Endothelial cell of umbilical vein (primary cell): Measurements from ENCODE around the gene ATP6V1E1. TPM values are rescaled to one million over a fixed set of nuclear protein-coding genes. Genes with fewer than 3 reads are reported as not detected.

ENCODE experiments used
- BruUV-seq: library from RNA; stranded (reverse); fragments of 400-500 nt; replicated peaks from 2 replicates; lab custom pipeline; 2021; lab: Mats Ljungman, UMichigan
- CTCF ChIA-PET: fragments of 300-600, 350-600 bp; sonication (Branson Sonifier 250); formaldehyde crosslinking; loops from one replicate; lab custom pipeline; 2021; ENCODE audit warnings: antibody characterized with exemption, inconsistent platforms; lab: Charles Lee
- POLR2A ChIA-PET: fragments of 300-600, 350-600 bp; sonication (Branson Sonifier 250); formaldehyde crosslinking; loops from one replicate; lab custom pipeline; 2021; ENCODE audit warnings: antibody characterized with exemption, inconsistent platforms; lab: Charles Lee
- DNase-seq: peaks from one replicate; pipeline ENCODE4 v3.0.0-alpha.2; 2011; ENCODE audit warnings: low read depth, low spot score
- FAIRE-seq: peaks from 2 replicates; lab custom pipeline; 2011; peaks lifted over from hg19 to GRCh38; lab: Jason Lieb, UNC
- H2AFZ ChIP-seq: 2 replicates; pipeline ENCODE4 v1.6.0; 2012; ENCODE audit warnings: low read depth, low read length, control low read depth, inconsistent platforms
- H3K27ac ChIP-seq: 2 replicates; pipeline ENCODE4 v1.5.1; 2011; ENCODE audit warnings: low read depth, mild to moderate bottlenecking, control low read depth, low read length, moderate library complexity; ENCODE audit not compliant: insufficient read depth
- H3K27me3 ChIP-seq, 2 experiments: 2 replicates each; pipeline versions ENCODE4 v1.6.0 to v1.6.1; 2011; ENCODE audit warnings: low read length in 2 of 2, mixed read lengths in 1 of 2; ENCODE audit not compliant: control insufficient read depth in 2 of 2, insufficient read depth in 2 of 2
- H3K36me3 ChIP-seq, 2 experiments: 2 replicates in 1 of 2; 3 replicates in 1 of 2; pipeline ENCODE4 v1.5.1; 2011; ENCODE audit warnings: low read length in 2 of 2, mild to moderate bottlenecking in 1 of 2, moderate library complexity in 1 of 2; ENCODE audit not compliant: control insufficient read depth in 2 of 2, insufficient read depth in 2 of 2; ENCODE audit errors: extremely low read depth in 1 of 2
- H3K4me1 ChIP-seq: 3 replicates; pipeline ENCODE4 v1.5.1; 2011; ENCODE audit warnings: mild to moderate bottlenecking, low read length; ENCODE audit not compliant: control insufficient read depth, insufficient read depth; ENCODE audit errors: extremely low read depth
- H3K4me2 ChIP-seq: 2 replicates; pipeline ENCODE4 v1.6.1; 2011; ENCODE audit warnings: low read length, control low read depth, mixed read lengths; ENCODE audit not compliant: insufficient read depth
- H3K4me3 ChIP-seq, 3 experiments: fragments of 200-600 bp in 1 of 3; sonication (generic), shearing (Covaris generic) in 1 of 3; replicated peaks in 1 of 3; 2 replicates each; pipeline ENCODE4 v1.5.1; 2011 to 2016; ENCODE audit warnings: control low read depth in 3 of 3, low read length in 3 of 3, mild to moderate bottlenecking in 2 of 3, inconsistent platforms in 1 of 3, low read depth in 1 of 3, moderate library complexity in 1 of 3; ENCODE audit not compliant: insufficient read depth in 1 of 3
- H3K79me2 ChIP-seq: 2 replicates; pipeline ENCODE4 v1.6.0; 2012; ENCODE audit warnings: low read length, inconsistent platforms; ENCODE audit not compliant: control insufficient read depth, insufficient read depth
- H3K9ac ChIP-seq: replicated peaks from 2 replicates; pipeline ENCODE3; 2011; ENCODE audit warnings: low read length, control low read depth; ENCODE audit not compliant: insufficient read depth; ENCODE audit errors: extremely low read depth
- H3K9me1 ChIP-seq: replicated peaks from 3 replicates; pipeline ENCODE4 v1.6.0; 2011; ENCODE audit warnings: mild to moderate bottlenecking, low read length; ENCODE audit not compliant: control insufficient read depth, insufficient read depth; ENCODE audit errors: extremely low read depth
- H3K9me3 ChIP-seq: replicated peaks from 2 replicates; pipeline ENCODE4 v1.5.1; 2012; ENCODE audit warnings: low read length, inconsistent platforms; ENCODE audit not compliant: control insufficient read depth, insufficient read depth
- H4K20me1 ChIP-seq: replicated peaks from 2 replicates; pipeline ENCODE3; 2011; ENCODE audit warnings: mild to moderate bottlenecking, low read length; ENCODE audit not compliant: control insufficient read depth, insufficient read depth; ENCODE audit errors: extremely low read depth
- CTCF ChIP-seq, 2 donors: IDR thresholded peaks; 1 replicate in 1 of 2; 2 replicates in 1 of 2; pipeline ENCODE4 v1.5.1; 2011; ENCODE audit warnings: low read length in 2 of 2, mild to moderate bottlenecking in 2 of 2, moderate library complexity in 2 of 2, control low read depth in 1 of 2, inconsistent platforms in 1 of 2, low read depth in 1 of 2; ENCODE audit not compliant: insufficient read depth in 1 of 2; ENCODE audit errors: extremely low read depth in 1 of 2
- EZH2 ChIP-seq: IDR thresholded peaks from 2 replicates; pipeline ENCODE4 v1.6.1; 2012; ENCODE audit warnings: borderline replicate concordance, low read depth, mild to moderate bottlenecking, moderate library complexity, low read length, inconsistent platforms; ENCODE audit not compliant: severe bottlenecking
- FOS ChIP-seq: IDR thresholded peaks from 2 replicates; pipeline ENCODE4 v1.6.1; 2011; ENCODE audit warnings: mild to moderate bottlenecking, low read length, moderate library complexity, borderline replicate concordance; ENCODE audit not compliant: insufficient read depth
- GATA2 ChIP-seq: IDR thresholded peaks from 2 replicates; pipeline ENCODE4 v1.7.0; 2011; ENCODE audit warnings: low read depth, mild to moderate bottlenecking, moderate library complexity, mixed read lengths, low read length; ENCODE audit not compliant: insufficient read length, insufficient read depth
- JUN ChIP-seq: IDR thresholded peaks from 2 replicates; pipeline ENCODE4 v1.6.1; 2011; ENCODE audit warnings: borderline replicate concordance, low read depth; ENCODE audit not compliant: insufficient read length, insufficient read depth
- MAX ChIP-seq: IDR thresholded peaks from 2 replicates; pipeline ENCODE4 v1.6.1; 2011; ENCODE audit not compliant: insufficient read depth, insufficient read length
- MYC ChIP-seq: IDR thresholded peaks from one replicate; pipeline ENCODE4 v1.6.1; 2011; ENCODE audit warnings: mild to moderate bottlenecking, low read depth, low read length
- POLR2A ChIP-seq: IDR thresholded peaks from 2 replicates; pipeline ENCODE4 v1.6.1; 2012; ENCODE audit warnings: low read depth, mild to moderate bottlenecking, control low read depth, low read length
- POLR2AphosphoS5 ChIP-seq: IDR thresholded peaks from 2 replicates; pipeline ENCODE4 v1.6.1; 2012; ENCODE audit warnings: low read depth, mild to moderate bottlenecking, control low read depth, low read length, moderate library complexity; ENCODE audit not compliant: insufficient read depth
- dilution Hi-C: fragments of 300-500 bp; cut with MboI; formaldehyde crosslinking; loops from one replicate; pipeline ENCODE4 v1.15.0; 2019; ENCODE audit warnings: low sequenced_read_pairs; ENCODE audit not compliant: extremely low pct_ligation_motif_present
- intact Hi-C: fragments of 100-400 bp; cut with micrococcal nuclease; formaldehyde crosslinking; loops from one replicate; pipeline ENCODE4 v1.10.0; 2022
- polyA plus RNA-seq, 4 experiments: library from polyadenylated mRNA; depleted of rRNA in 3 of 4; stranded (reverse) in 3 of 4; unstranded in 1 of 4; fragments of >200 nt; gene quantifications; 2 replicates each; pipeline versions ENCODE4 v1.2.1 to v1.2.3, GENCODE V29; 2011 to 2012; ENCODE audit warnings: missing spikeins in 1 of 4
- total RNA-seq: library from RNA; stranded (reverse); gene quantifications from 2 replicates; pipeline ENCODE4 v1.2.3, GENCODE V29; 2021

Gene ATP6V1E1
- total and polyA plus RNA-seq, 2 donors (not counting 3 experiments of a cell fraction or from before 2014, with no cell fraction given), result 95.2 to 113 TPM

GRCh38 chr22:17638182-17638431 lies 9.6 kb upstream of the ATP6V1E1 start:
- Histone ChIP-seq H3K79me2 (peaks cover 15% of the 10 kb centered on the region), H4K20me1 (no peaks in the 10 kb centered on the region), H3K27me3 (no peaks in the 10 kb centered on the region), H3K4me1 (peaks cover 16% of the 10 kb centered on the region), H3K4me2 (peak overlapping the region; percentile 29), H3K9me1 (no peaks in the 10 kb centered on the region), H2AFZ (peak overlapping the region; percentile 57), H3K9ac (peak overlapping the region; percentile 98), H3K9me3 (no peaks in the 10 kb centered on the region), H3K4me3 (peak overlapping the region; percentile 60 to 92 (median 86)), H3K27ac (peak overlapping the region; percentile 88), H3K36me3 (no peaks in the 10 kb centered on the region)
- TF ChIP-seq EZH2 (no peak), MYC (no peak), CTCF (IDR thresholded peaks at IDR 0.05; ENCODE audit: extremely low read depth in 1 of 2, insufficient read depth in 1 of 2, low read depth in 1 of 2, low read length in 2 of 2) (no peak), GATA2 (no peak), JUN (no peak), MAX (no peak), POLR2AphosphoS5 (no peak), POLR2A (no peak), FOS (no peak)
- intact Hi-C loops (loop anchor here (1.0 to 10.0 kb wide), 4 partner anchors 10 to 437 kb away; partner anchors contain the start of genes ATP6V1E1, BID and PEX26), dilution Hi-C loops (no loop called here)
- ChIA-PET CTCF (no interaction called here), POLR2A (no interaction called here)
- no peak for DNase-seq
- FAIRE-seq, result no peak
- no TSS peak for BruUV-seq
